Liver (tissue), 9 donors: Measurements from ENCODE around the gene ANTXR1. TPM values are rescaled to one million over a fixed set of nuclear protein-coding genes. Genes with fewer than 3 reads are reported as not detected.

ENCODE experiments used
- DNase-seq: peaks from one replicate; pipeline ENCODE4 v3.0.0-alpha.2; 2017; ENCODE audit warnings: low spot score
- H3K27ac ChIP-seq, 2 donors: one replicate each; pipeline ENCODE4 v1.7.0; 2013; ENCODE audit warnings: inconsistent platforms in 2 of 2, low read length in 2 of 2, control low read depth in 1 of 2, low read depth in 1 of 2, mild to moderate bottlenecking in 1 of 2
- H3K27me3 ChIP-seq, 4 donors: one replicate each; pipeline versions ENCODE4 v1.6.1 to v1.7.0; 2013; ENCODE audit warnings: low read length in 3 of 4, inconsistent platforms in 1 of 4, mild to moderate bottlenecking in 1 of 4, moderate library complexity in 1 of 4; ENCODE audit not compliant: control insufficient read depth in 4 of 4, insufficient read depth in 4 of 4
- H3K36me3 ChIP-seq, 4 donors: one replicate each; pipeline versions ENCODE4 v1.6.1 to v1.7.0; 2013; ENCODE audit warnings: low read length in 3 of 4, mild to moderate bottlenecking in 3 of 4, low read depth in 1 of 4, moderate library complexity in 1 of 4; ENCODE audit not compliant: control insufficient read depth in 4 of 4, insufficient read depth in 3 of 4
- H3K4me1 ChIP-seq, 4 donors: one replicate each; pipeline versions ENCODE4 v1.6.1 to v1.7.0; 2013; ENCODE audit warnings: low read length in 3 of 4, mild to moderate bottlenecking in 3 of 4, moderate library complexity in 1 of 4; ENCODE audit not compliant: control insufficient read depth in 4 of 4, insufficient read depth in 4 of 4
- H3K4me3 ChIP-seq, 3 donors: one replicate each; pipeline versions ENCODE4 v1.6.1 to v1.7.0; 2013; ENCODE audit warnings: low read length in 3 of 3, control low read depth in 1 of 3, low read depth in 1 of 3, mild to moderate bottlenecking in 1 of 3
- H3K9ac ChIP-seq, 2 donors: one replicate each; pipeline ENCODE4 v1.7.0; 2013; ENCODE audit warnings: low read length in 2 of 2, mild to moderate bottlenecking in 2 of 2, moderate library complexity in 2 of 2, control low read depth in 1 of 2, low read depth in 1 of 2
- H3K9me3 ChIP-seq, 4 donors: one replicate each; pipeline versions ENCODE4 v1.6.1 to v1.7.0; 2013; ENCODE audit warnings: low read length in 3 of 4; ENCODE audit not compliant: control insufficient read depth in 4 of 4
- ATF3 ChIP-seq: IDR thresholded peaks from 2 replicates; pipeline ENCODE4 v1.6.1; 2016; ENCODE audit warnings: antibody characterized with exemption
- CTCF ChIP-seq: fragments of 150-350 bp; IDR thresholded peaks from 2 replicates; pipeline ENCODE4 v1.5.1; 2017; ENCODE audit warnings: improper control_type of control experiment, low read depth, low read length; ENCODE audit not compliant: missing input control
- EGR1 ChIP-seq, 2 donors: IDR thresholded peaks; 2 replicates each; pipeline ENCODE4 v1.6.1; 2016 to 2018; ENCODE audit warnings: antibody characterized with exemption in 2 of 2, low read depth in 2 of 2
- FOXA1 ChIP-seq: IDR thresholded peaks from 2 replicates; pipeline ENCODE4 v1.6.1; 2016; ENCODE audit warnings: antibody characterized with exemption
- FOXA2 ChIP-seq: IDR thresholded peaks from 2 replicates; pipeline ENCODE4 v1.6.1; 2016; ENCODE audit warnings: antibody characterized with exemption
- GABPA ChIP-seq, 2 donors: IDR thresholded peaks in 1 of 2; conservative IDR thresholded peaks in 1 of 2; 2 replicates each; pipeline ENCODE4 v1.6.1; 2016; ENCODE audit warnings: antibody characterized with exemption in 2 of 2, mild to moderate bottlenecking in 1 of 2, moderate library complexity in 1 of 2
- HNF4A ChIP-seq, 2 donors: conservative IDR thresholded peaks; 2 replicates each; pipeline ENCODE4 v1.6.1; 2016; ENCODE audit warnings: antibody characterized with exemption in 2 of 2, mild to moderate bottlenecking in 2 of 2
- HNF4G ChIP-seq: IDR thresholded peaks from 2 replicates; pipeline ENCODE4 v1.6.1; 2016; ENCODE audit warnings: antibody characterized with exemption
- JUND ChIP-seq, 2 donors: IDR thresholded peaks; 2 replicates each; pipeline ENCODE4 v1.6.1; 2016; ENCODE audit warnings: antibody characterized with exemption in 2 of 2
- MAX ChIP-seq: IDR thresholded peaks from 2 replicates; pipeline ENCODE4 v1.6.1; 2016; ENCODE audit warnings: antibody characterized with exemption
- NR2F2 ChIP-seq: IDR thresholded peaks from 2 replicates; pipeline ENCODE4 v1.6.1; 2016; ENCODE audit warnings: antibody characterized with exemption
- RAD21 ChIP-seq, 2 donors: IDR thresholded peaks; 2 replicates each; pipeline ENCODE4 v1.6.1; 2016; ENCODE audit warnings: antibody characterized with exemption in 2 of 2, mild to moderate bottlenecking in 2 of 2
- REST ChIP-seq: IDR thresholded peaks from 2 replicates; pipeline ENCODE4 v1.6.1; 2016; ENCODE audit warnings: antibody characterized with exemption, mild to moderate bottlenecking
- RXRA ChIP-seq, 2 donors: IDR thresholded peaks; 2 replicates each; pipeline ENCODE4 v1.6.1; 2017 to 2018; ENCODE audit warnings: antibody characterized with exemption in 2 of 2, mild to moderate bottlenecking in 1 of 2
- SP1 ChIP-seq: IDR thresholded peaks from 2 replicates; pipeline ENCODE4 v1.6.1; 2018; ENCODE audit warnings: antibody characterized with exemption, mild to moderate bottlenecking
- TAF1 ChIP-seq: conservative IDR thresholded peaks from 2 replicates; pipeline ENCODE4 v1.6.1; 2016; ENCODE audit warnings: antibody characterized with exemption, mild to moderate bottlenecking
- YY1 ChIP-seq: IDR thresholded peaks from 2 replicates; pipeline ENCODE4 v1.6.1; 2016; ENCODE audit warnings: antibody characterized with exemption, mild to moderate bottlenecking
- ZBTB33 ChIP-seq: IDR thresholded peaks from 2 replicates; pipeline ENCODE4 v1.6.1; 2016; ENCODE audit warnings: antibody characterized with exemption
- WGBS: extraction: QIAGEN DNeasy Blood & Tissue Kit; methylation state at CpG from one replicate; pipeline ENCODE4 v1.1.7; 2013; 5-methylcytosine and 5-hydroxymethylcytosine counted together
- polyA plus RNA-seq, 2 donors: library from polyadenylated mRNA; stranded (reverse) in 1 of 2; unstranded in 1 of 2; fragments of 200-250 nt in 1 of 2; fragments of >200 nt in 1 of 2; fragmentation: Nextera tagmentation in 1 of 2; extraction: Ambion mirVana in 1 of 2; gene quantifications; one replicate each; pipeline versions ENCODE4 v1.2.1 to v1.2.3, GENCODE V29; 2013 to 2015
- total RNA-seq, 2 donors: library from RNA; depleted of rRNA; stranded (reverse); fragments of >200 nt; gene quantifications; one replicate each; pipeline ENCODE4 v1.2.3, GENCODE V29; 2014
- donor health status: healthy.
- donor health status: healthy.
- donor health status: healthy.
- donor health status: healthy.
- donor health status: healthy.

ANTXR1 gene
- total and polyA plus RNA-seq, 4 donors = 0.60 to 3.6 (median 1.8) TPM

GRCh38 chr2:69213201-69213600 lies 200.2 kb downstream of the ANTXR1 start:
- no peaks in the 10 kb centered on the region for H3K36me3 ChIP-seq
- no peaks in the 10 kb centered on the region for H3K27me3 ChIP-seq
- 74% methylated on average over 4 of the region's 4 CpGs for WGBS
- no peak overlapping the region for H3K27ac ChIP-seq
- H3K4me1 ChIP-seq = no peaks in the 10 kb centered on the region
- H3K9ac ChIP-seq = no peak overlapping the region
- TF ChIP-seq GABPA (IDR thresholded peaks at IDR 0.05 in 1 of 2, conservative IDR thresholded peaks at IDR 0.05 in 1 of 2) = no peak
- no peak for TF ChIP-seq HNF4G
- TF ChIP-seq JUND (IDR thresholded peaks at IDR 0.05) = no peak
- TF ChIP-seq ATF3 = no peak
- TF ChIP-seq RAD21 (IDR thresholded peaks at IDR 0.05) = no peak
- TF ChIP-seq NR2F2 = no peak
- TF ChIP-seq EGR1 (IDR thresholded peaks at IDR 0.05; ENCODE audit: low read depth in 2 of 2) = no peak
- TF ChIP-seq FOXA2 = no peak
- no peak for TF ChIP-seq TAF1
- no peak for TF ChIP-seq REST
- TF ChIP-seq CTCF = no peak
- no peak overlapping the region for H3K4me3 ChIP-seq
- DNase-seq = no peak
- no peaks in the 10 kb centered on the region for H3K9me3 ChIP-seq

GRCh38 chr2:69213782-69214181 lies 200.8 kb downstream of the ANTXR1 start:
- Histone ChIP-seq H3K27ac (no peak overlapping the region), H3K9me3 (no peaks in the 10 kb centered on the region), H3K9ac (no peak overlapping the region), H3K27me3 (no peaks in the 10 kb centered on the region), H3K36me3 (no peaks in the 10 kb centered on the region), H3K4me3 (no peak overlapping the region), H3K4me1 (no peaks in the 10 kb centered on the region)
- no peak for DNase-seq
- TF ChIP-seq MAX (no peak), HNF4A (conservative IDR thresholded peaks at IDR 0.05) (no peak), YY1 (no peak), GABPA (IDR thresholded peaks at IDR 0.05 in 1 of 2, conservative IDR thresholded peaks at IDR 0.05 in 1 of 2) (no peak), EGR1 (IDR thresholded peaks at IDR 0.05; ENCODE audit: low read depth in 2 of 2) (no peak), CTCF (no peak), TAF1 (no peak), HNF4G (no peak), SP1 (no peak), ATF3 (no peak), RAD21 (IDR thresholded peaks at IDR 0.05) (no peak), REST (no peak), FOXA2 (no peak), JUND (IDR thresholded peaks at IDR 0.05) (no peak), FOXA1 (no peak), ZBTB33 (no peak), RXRA (IDR thresholded peaks at IDR 0.05) (no peak), NR2F2 (no peak)
- WGBS = 86% methylated on average over 4 of the region's 4 CpGs
